PC-9 (cell line): ENCODE results near the gene SMIM21.

Source experiments
- EZH2 ChIP-seq: fragments of 200-600 bp; sonication (generic); IDR thresholded peaks from 2 replicates; pipeline ENCODE4 v1.8.0; 2017; ENCODE audit warnings: antibody characterized with exemption, low read depth
- TF ChIP-seq, protein P1 (sequence below): fragments of 200-600 bp; sonication (generic); conservative IDR thresholded peaks from 2 replicates; pipeline ENCODE4 v1.6.1; 2017; ENCODE audit warnings: mixed run types, antibody characterized with exemption, mild to moderate bottlenecking, moderate library complexity

DNA sequence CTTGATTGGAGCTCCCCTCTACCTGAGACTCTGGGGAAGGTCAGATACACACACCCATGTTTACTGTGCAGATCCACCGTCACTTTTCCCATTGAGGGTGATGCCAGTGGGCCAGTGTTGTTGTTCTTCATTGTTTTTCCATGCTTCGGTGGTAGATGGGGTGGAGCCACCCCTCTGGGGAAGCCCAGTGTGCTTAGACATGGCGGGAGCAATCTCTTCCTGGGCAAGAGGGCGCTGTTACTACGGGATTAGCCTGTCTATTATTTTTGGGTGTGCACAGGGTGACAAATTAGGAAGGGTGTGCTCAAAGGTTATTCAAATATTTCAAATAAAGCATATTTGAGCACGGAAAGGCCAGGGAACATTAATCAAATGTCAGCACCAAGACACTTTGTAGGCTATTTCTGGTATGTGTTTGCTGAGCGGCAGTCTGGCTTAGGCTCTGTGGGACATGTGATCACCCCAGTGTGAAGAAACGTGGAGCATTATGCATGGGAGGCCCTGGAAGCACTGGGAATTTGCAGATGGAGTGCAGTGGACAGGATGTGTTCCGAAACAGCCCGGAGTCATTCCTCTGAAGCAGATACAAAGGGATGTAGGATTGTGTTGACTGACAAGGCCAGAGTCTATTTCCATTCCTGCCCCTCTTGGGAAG is 34.8 kb upstream of the SMIM21 start:
- TF ChIP-seq, protein P1, sequence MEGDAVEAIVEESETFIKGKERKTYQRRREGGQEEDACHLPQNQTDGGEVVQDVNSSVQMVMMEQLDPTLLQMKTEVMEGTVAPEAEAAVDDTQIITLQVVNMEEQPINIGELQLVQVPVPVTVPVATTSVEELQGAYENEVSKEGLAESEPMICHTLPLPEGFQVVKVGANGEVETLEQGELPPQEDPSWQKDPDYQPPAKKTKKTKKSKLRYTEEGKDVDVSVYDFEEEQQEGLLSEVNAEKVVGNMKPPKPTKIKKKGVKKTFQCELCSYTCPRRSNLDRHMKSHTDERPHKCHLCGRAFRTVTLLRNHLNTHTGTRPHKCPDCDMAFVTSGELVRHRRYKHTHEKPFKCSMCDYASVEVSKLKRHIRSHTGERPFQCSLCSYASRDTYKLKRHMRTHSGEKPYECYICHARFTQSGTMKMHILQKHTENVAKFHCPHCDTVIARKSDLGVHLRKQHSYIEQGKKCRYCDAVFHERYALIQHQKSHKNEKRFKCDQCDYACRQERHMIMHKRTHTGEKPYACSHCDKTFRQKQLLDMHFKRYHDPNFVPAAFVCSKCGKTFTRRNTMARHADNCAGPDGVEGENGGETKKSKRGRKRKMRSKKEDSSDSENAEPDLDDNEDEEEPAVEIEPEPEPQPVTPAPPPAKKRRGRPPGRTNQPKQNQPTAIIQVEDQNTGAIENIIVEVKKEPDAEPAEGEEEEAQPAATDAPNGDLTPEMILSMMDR, result no peak
- no peak for TF ChIP-seq EZH2
